HL-60 (cell line): Measurements from ENCODE around the gene IL4.

Experiments used
- DNase-seq, 2 experiments: peaks; one replicate each; pipeline ENCODE4 v3.0.0-alpha.2; 2010 to 2020; ENCODE audit warnings: low read depth in 1 of 2, low spot score in 1 of 2
- H3K27ac ChIP-seq: fragments of 250-450 bp; sonication (Bioruptor Pico); replicated peaks from 2 replicates; pipeline ENCODE4 v1.5.1; 2020; ENCODE audit warnings: mild to moderate bottlenecking, moderate library complexity
- H3K27me3 ChIP-seq: fragments of 250-450 bp; sonication (Bioruptor Pico); 2 replicates; pipeline ENCODE4 v1.5.1; 2021; ENCODE audit warnings: mild to moderate bottlenecking, moderate library complexity; ENCODE audit not compliant: insufficient read depth, poor library complexity, severe bottlenecking
- H3K4me3 ChIP-seq: replicated peaks from 2 replicates; pipeline ENCODE4 v1.5.1; 2011; ENCODE audit warnings: mild to moderate bottlenecking, control low read depth, low read length; ENCODE audit not compliant: insufficient read depth
- CTCF ChIP-seq: IDR thresholded peaks from one replicate; pipeline ENCODE4 v1.5.1; 2011; ENCODE audit warnings: low read length, control low read depth, inconsistent platforms; ENCODE audit not compliant: insufficient read depth
- GABPA ChIP-seq: IDR thresholded peaks from 2 replicates; pipeline ENCODE4 v1.6.1; 2012; ENCODE audit warnings: low read depth
- POLR2AphosphoS5 ChIP-seq: IDR thresholded peaks from 2 replicates; pipeline ENCODE4 v1.6.1; 2012; ENCODE audit warnings: low read depth
- REST ChIP-seq: IDR thresholded peaks from 2 replicates; pipeline ENCODE4 v1.6.1; 2012; ENCODE audit warnings: low read depth; ENCODE audit not compliant: insufficient replicate concordance
- SPI1 ChIP-seq: IDR thresholded peaks from 2 replicates; pipeline ENCODE4 v1.6.1; 2012; ENCODE audit warnings: low read depth, mild to moderate bottlenecking, borderline replicate concordance

The IL4 gene

GRCh38 chr5:132677191-132677590 is 3.4 kb downstream of the IL4 start:
- no peak overlapping the region for H3K27ac ChIP-seq
- DNase-seq = no peak
- no peak overlapping the region for H3K4me3 ChIP-seq
- no peak for TF ChIP-seq REST
- no peaks in the 10 kb centered on the region for H3K27me3 ChIP-seq

GRCh38 chr5:132677682-132678400 is 4.1 kb downstream of the IL4 start:
- no peaks in the 10 kb centered on the region for H3K27me3 ChIP-seq
- no peak for DNase-seq
- H3K4me3 ChIP-seq = no peak overlapping the region
- TF ChIP-seq SPI1 (no peak), REST (no peak), GABPA (no peak), POLR2AphosphoS5 (no peak), CTCF (no peak)
- no peak overlapping the region for H3K27ac ChIP-seq

- TF ChIP-seq GABPA (no peak), POLR2AphosphoS5 (no peak), SPI1 (no peak), REST (no peak), CTCF (no peak)
- DNase-seq = no peak
- H3K27ac ChIP-seq = no peak overlapping the region
These were observed 4.9 kb downstream of the IL4 start for GRCh38 chr5:132678735-132679134.

More at GRCh38 chr5:132678735-132679134, 4.9 kb downstream of the IL4 start:
- H3K27me3 ChIP-seq = no peaks in the 10 kb centered on the region
- H3K4me3 ChIP-seq = no peak overlapping the region
